H9 (cell line): ENCODE results near the gene BSN. TPM values are rescaled to one million over a fixed set of nuclear protein-coding genes. Genes with fewer than 3 reads are reported as not detected.
A peak's percentile ranks its signal among the peaks of the same experiment; 100 is the strongest.

Source experiments
- DNase-seq: peaks from one replicate; pipeline ENCODE4 v3.0.0-alpha.2; 2017
- H2AFZ ChIP-seq: one replicate; pipeline ENCODE4 v1.6.1; 2013; ENCODE audit warnings: mild to moderate bottlenecking, low read length, control low read depth, moderate library complexity
- H2AK5ac ChIP-seq: 2 replicates; pipeline ENCODE4 v1.6.1; 2013; ENCODE audit warnings: low read length, control low read depth, mixed read lengths; ENCODE audit not compliant: insufficient read length
- H2BK120ac ChIP-seq: one replicate; pipeline ENCODE4 v1.6.1; 2013; ENCODE audit warnings: low read depth, mild to moderate bottlenecking, low read length, control low read depth, inconsistent platforms; ENCODE audit not compliant: poor library complexity, severe bottlenecking
- H2BK12ac ChIP-seq: 2 replicates; pipeline ENCODE4 v1.6.1; 2013; ENCODE audit warnings: low read length, control low read depth, mixed read lengths, low read depth; ENCODE audit not compliant: insufficient read length
- H2BK15ac ChIP-seq: 2 replicates; pipeline ENCODE4 v1.6.1; 2013; ENCODE audit warnings: low read depth, low read length, control low read depth
- H2BK20ac ChIP-seq: one replicate; pipeline ENCODE4 v1.6.1; 2013; ENCODE audit warnings: low read depth, mild to moderate bottlenecking, low read length, control low read depth, inconsistent platforms; ENCODE audit not compliant: poor library complexity, severe bottlenecking
- H2BK5ac ChIP-seq: 2 replicates; pipeline ENCODE4 v1.6.1; 2013; ENCODE audit warnings: low read length, control low read depth, mixed read lengths; ENCODE audit not compliant: insufficient read length
- H3K14ac ChIP-seq: 2 replicates; pipeline ENCODE4 v1.6.1; 2013; ENCODE audit warnings: low read length, control low read depth; ENCODE audit not compliant: insufficient read depth
- H3K18ac ChIP-seq: 2 replicates; pipeline ENCODE4 v1.6.1; 2013; ENCODE audit warnings: low read depth, mild to moderate bottlenecking, mixed read lengths, low read length, control low read depth; ENCODE audit not compliant: insufficient read length
- H3K23ac ChIP-seq: 2 replicates; pipeline ENCODE4 v1.6.1; 2013; ENCODE audit warnings: low read length, control low read depth, mixed read lengths, low read depth; ENCODE audit not compliant: insufficient read length
- H3K23me2 ChIP-seq: 2 replicates; pipeline ENCODE4 v1.6.1; 2013; ENCODE audit warnings: low read depth, mild to moderate bottlenecking, mixed read lengths, low read length, control low read depth; ENCODE audit not compliant: insufficient read length, poor library complexity, severe bottlenecking
- H3K27ac ChIP-seq: 2 replicates; pipeline ENCODE4 v1.5.1; 2013; ENCODE audit warnings: low read length, control low read depth, mixed read lengths, low read depth; ENCODE audit not compliant: insufficient read length
- H3K27me3 ChIP-seq: 2 replicates; pipeline ENCODE4 v1.6.1; 2013; ENCODE audit warnings: low read length, control low read depth, inconsistent platforms; ENCODE audit not compliant: insufficient read depth
- H3K4ac ChIP-seq: 2 replicates; pipeline ENCODE4 v1.6.1; 2013; ENCODE audit warnings: low read depth, mild to moderate bottlenecking, control low read depth, inconsistent platforms, low read length, moderate library complexity
- H3K4me1 ChIP-seq: 2 replicates; pipeline ENCODE4 v1.6.1; 2013; ENCODE audit warnings: low read length, control low read depth, inconsistent platforms; ENCODE audit not compliant: insufficient read depth
- H3K4me2 ChIP-seq: 2 replicates; pipeline ENCODE4 v1.6.1; 2013; ENCODE audit warnings: low read length, control low read depth, mixed read lengths; ENCODE audit not compliant: insufficient read length, insufficient read depth
- H3K56ac ChIP-seq: 2 replicates; pipeline ENCODE4 v1.6.1; 2013; ENCODE audit warnings: low read depth, mild to moderate bottlenecking, mixed read lengths, low read length, control low read depth; ENCODE audit not compliant: insufficient read length
- H3K79me1 ChIP-seq: 2 replicates; pipeline ENCODE4 v1.6.1; 2013; ENCODE audit warnings: low read depth, mild to moderate bottlenecking, moderate library complexity, low read length, control low read depth, inconsistent platforms; ENCODE audit not compliant: insufficient read depth, poor library complexity, severe bottlenecking
- H3K79me2 ChIP-seq: 2 replicates; pipeline ENCODE4 v1.6.1; 2013; ENCODE audit warnings: low read length, control low read depth, inconsistent platforms; ENCODE audit not compliant: insufficient read depth
- H3K9ac ChIP-seq: 2 replicates; pipeline ENCODE4 v1.6.1; 2013; ENCODE audit warnings: low read length, control low read depth, mixed read lengths; ENCODE audit not compliant: insufficient read length; ENCODE audit errors: extremely low read depth
- H3K9me3 ChIP-seq: one replicate; pipeline ENCODE4 v1.6.1; 2013; ENCODE audit warnings: low read depth, low read length, inconsistent platforms; ENCODE audit not compliant: control insufficient read depth
- H3T11ph ChIP-seq: one replicate; pipeline ENCODE4 v1.6.1; 2013; ENCODE audit warnings: mild to moderate bottlenecking, low read length, control low read depth, inconsistent platforms
- H4K20me1 ChIP-seq: one replicate; pipeline ENCODE4 v1.6.1; 2013; ENCODE audit not compliant: control insufficient read depth, insufficient read length, insufficient read depth
- H4K5ac ChIP-seq: 2 replicates; pipeline ENCODE4 v1.6.1; 2013; ENCODE audit warnings: low read depth, mild to moderate bottlenecking, mixed read lengths, low read length, control low read depth; ENCODE audit not compliant: insufficient read length
- H4K8ac ChIP-seq: replicated peaks from 2 replicates; pipeline ENCODE4 v1.6.1; 2013; ENCODE audit warnings: low read length, control low read depth, mixed read lengths, low read depth; ENCODE audit not compliant: insufficient read length
- H4K91ac ChIP-seq: 2 replicates; pipeline ENCODE4 v1.6.1; 2013; ENCODE audit warnings: low read depth, mild to moderate bottlenecking, moderate library complexity, mixed read lengths, low read length, control low read depth; ENCODE audit not compliant: insufficient read length
- H3K27ac Mint-ChIP-seq, 3 experiments: 2 replicates in 2 of 3; 3 replicates in 1 of 3; pipeline ENCODE4 v1.8.0; 2020 to 2021; ENCODE audit warnings: mixed read lengths in 3 of 3, mild to moderate bottlenecking in 1 of 3, moderate library complexity in 1 of 3
- H3K27me3 Mint-ChIP-seq: 2 replicates; pipeline ENCODE4 v1.8.0; 2021; ENCODE audit warnings: low read depth, mild to moderate bottlenecking, moderate library complexity, mixed read lengths
- H3K36me3 Mint-ChIP-seq, 3 experiments: 2 replicates in 2 of 3; 3 replicates in 1 of 3; pipeline ENCODE4 v1.8.0; 2020 to 2021; ENCODE audit warnings: low read depth in 3 of 3, mixed read lengths in 3 of 3; ENCODE audit not compliant: insufficient read depth in 1 of 3
- H3K4me1 Mint-ChIP-seq, 2 experiments: 2 replicates each; pipeline ENCODE4 v1.8.0; 2020; ENCODE audit warnings: mixed read lengths in 2 of 2
- H3K4me3 Mint-ChIP-seq, 2 experiments: 2 replicates in 1 of 2; 3 replicates in 1 of 2; pipeline ENCODE4 v1.8.0; 2020 to 2021; ENCODE audit warnings: mild to moderate bottlenecking in 2 of 2, mixed read lengths in 2 of 2, moderate library complexity in 1 of 2
- H3K9me3 Mint-ChIP-seq, 2 experiments: 2 replicates in 1 of 2; 3 replicates in 1 of 2; pipeline ENCODE4 v1.8.0; 2020; ENCODE audit warnings: mild to moderate bottlenecking in 2 of 2, mixed read lengths in 2 of 2, moderate library complexity in 1 of 2
- WGBS: extraction: QIAGEN DNeasy Blood & Tissue Kit; methylation state at CpG from one replicate; pipeline ENCODE4 v1.1.7; 2013; ENCODE audit warnings: missing lambda C conversion rate, low lambda C conversion rate, mixed read lengths; ENCODE audit not compliant: insufficient read length; ENCODE audit errors: extremely low coverage; 5-methylcytosine and 5-hydroxymethylcytosine counted together
- total RNA-seq: library from RNA; stranded (reverse); gene quantifications from 2 replicates; pipeline ENCODE4 v1.2.1, GENCODE V29; 2021
- TF ChIP-seq, protein P1 (sequence below): fragments of 200-600 bp; sonication (generic); conservative IDR thresholded peaks from 3 replicates; pipeline ENCODE4 v1.8.0; 2021; ENCODE audit warnings: antibody characterized with exemption, mild to moderate bottlenecking

Gene BSN
- total RNA-seq, 1 experiment from 2014 or later, result 2.4 TPM

DNA sequence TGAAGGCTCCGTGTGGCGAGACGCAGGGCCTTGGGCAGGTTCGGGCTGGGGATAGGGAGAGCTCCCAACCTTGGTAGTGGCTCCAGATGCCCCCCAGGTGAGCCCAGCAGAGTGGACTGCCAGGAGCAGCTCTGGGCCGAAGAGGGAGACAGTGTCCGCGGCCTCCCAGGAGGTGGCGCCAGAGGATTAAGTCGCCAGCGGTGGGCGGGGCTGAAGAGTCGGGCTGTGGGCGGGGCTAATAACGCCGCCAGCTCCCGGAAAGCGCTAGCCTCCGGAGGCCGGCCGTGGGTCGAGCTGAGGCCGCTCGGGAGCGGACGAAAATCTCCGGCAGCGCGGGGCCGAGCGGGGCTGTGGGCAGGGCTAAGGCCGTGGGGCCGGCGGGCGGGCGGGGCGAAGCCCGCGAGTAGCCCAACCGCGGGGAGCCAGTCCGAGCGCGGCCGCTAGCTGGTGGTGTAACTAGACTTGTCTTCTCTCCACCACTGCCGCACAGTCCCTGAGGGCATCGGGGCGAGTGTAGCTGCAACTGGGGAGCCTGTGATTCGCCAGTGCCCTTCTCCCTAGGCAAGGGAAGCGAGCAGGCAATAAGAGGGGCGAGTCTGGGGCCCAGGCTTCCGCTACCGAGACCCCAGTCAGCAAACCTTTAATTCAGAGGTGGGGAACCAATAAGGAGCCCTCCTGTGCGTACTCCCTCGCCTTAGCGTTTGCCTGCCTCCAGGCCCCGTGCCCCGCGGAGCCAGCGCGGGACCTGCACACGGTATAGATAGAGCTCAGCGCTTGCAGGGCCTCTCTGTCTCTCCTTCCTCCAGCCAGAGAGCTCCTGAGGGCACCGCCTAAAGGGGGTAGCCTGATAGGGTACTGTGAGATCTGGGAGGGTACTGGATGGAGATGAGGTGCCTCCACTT is 14.4 kb upstream of the BSN start:
- peaks cover 19 to 22% of the 10 kb centered on the region in 2 experiments for H3K4me1 Mint-ChIP-seq
- peaks cover 0 to 2% of the 10 kb centered on the region in 2 experiments; a peak in 2 of 5 replicates for H3K9me3 Mint-ChIP-seq
- no peak overlapping the region for H2BK12ac ChIP-seq
- peak overlapping the region; percentile 65 to 79 for H3K4me3 Mint-ChIP-seq
- no peak overlapping the region for H4K5ac ChIP-seq
- no peaks in the 10 kb centered on the region for H3K79me2 ChIP-seq
- no peak overlapping the region for H2AK5ac ChIP-seq
- H3K27me3 ChIP-seq, result no peaks in the 10 kb centered on the region
- H4K20me1 ChIP-seq, result no peaks in the 10 kb centered on the region
- H3K27ac Mint-ChIP-seq, result peak overlapping the region in 2 of 3 experiments; percentile 74 to 85; a peak in 3 of 7 replicates
- no peak overlapping the region for H3K23ac ChIP-seq
- H2BK5ac ChIP-seq, result no peak overlapping the region
- peak; percentile 93 for DNase-seq
- no CpG with 5 or more reads among the region's 63 CpGs for WGBS
- H3K9ac ChIP-seq, result no peak overlapping the region
- H2BK120ac ChIP-seq, result no peak overlapping the region
- no peak overlapping the region for H2BK20ac ChIP-seq
- no peak overlapping the region for H3K27ac ChIP-seq
- no peak overlapping the region for H3K56ac ChIP-seq
- no peak overlapping the region for H3K4ac ChIP-seq
- 0 out of 2 replicates have a peak overlapping the region, but pooled peaks have one; percentile 23 for H3K14ac ChIP-seq
- no peaks in the 10 kb centered on the region for H3K79me1 ChIP-seq
- H3K4me2 ChIP-seq, result peak overlapping the region; percentile 61
- TF ChIP-seq, protein P1, sequence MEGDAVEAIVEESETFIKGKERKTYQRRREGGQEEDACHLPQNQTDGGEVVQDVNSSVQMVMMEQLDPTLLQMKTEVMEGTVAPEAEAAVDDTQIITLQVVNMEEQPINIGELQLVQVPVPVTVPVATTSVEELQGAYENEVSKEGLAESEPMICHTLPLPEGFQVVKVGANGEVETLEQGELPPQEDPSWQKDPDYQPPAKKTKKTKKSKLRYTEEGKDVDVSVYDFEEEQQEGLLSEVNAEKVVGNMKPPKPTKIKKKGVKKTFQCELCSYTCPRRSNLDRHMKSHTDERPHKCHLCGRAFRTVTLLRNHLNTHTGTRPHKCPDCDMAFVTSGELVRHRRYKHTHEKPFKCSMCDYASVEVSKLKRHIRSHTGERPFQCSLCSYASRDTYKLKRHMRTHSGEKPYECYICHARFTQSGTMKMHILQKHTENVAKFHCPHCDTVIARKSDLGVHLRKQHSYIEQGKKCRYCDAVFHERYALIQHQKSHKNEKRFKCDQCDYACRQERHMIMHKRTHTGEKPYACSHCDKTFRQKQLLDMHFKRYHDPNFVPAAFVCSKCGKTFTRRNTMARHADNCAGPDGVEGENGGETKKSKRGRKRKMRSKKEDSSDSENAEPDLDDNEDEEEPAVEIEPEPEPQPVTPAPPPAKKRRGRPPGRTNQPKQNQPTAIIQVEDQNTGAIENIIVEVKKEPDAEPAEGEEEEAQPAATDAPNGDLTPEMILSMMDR, result peak; percentile 93
- H3K9me3 ChIP-seq, result no peaks in the 10 kb centered on the region
- H3K4me1 ChIP-seq, result peaks cover 3% of the 10 kb centered on the region; the same call in 1 of the 2 replicates
- no peak overlapping the region for H3T11ph ChIP-seq
- peaks cover 5% of the 10 kb centered on the region for H3K23me2 ChIP-seq
- H3K18ac ChIP-seq, result peak overlapping the region; percentile 39
- H3K27me3 Mint-ChIP-seq, result peaks cover 24% of the 10 kb centered on the region
- no peaks in the 10 kb centered on the region for H3K36me3 Mint-ChIP-seq
- H4K91ac ChIP-seq, result no peak overlapping the region
- H2AFZ ChIP-seq, result no peak overlapping the region
- no peak overlapping the region for H2BK15ac ChIP-seq
- no peak overlapping the region for H4K8ac ChIP-seq
